GM04504 (cell line): ENCODE measurements around the gene POMT2.
"Not testable (repeated sequence)": the region's sequence is repeated elsewhere in the genome, so short reads cannot be mapped to it uniquely, and the experiment has no call there.

Experiments
- DNase-seq: peaks from one replicate; pipeline ENCODE4 v3.0.0-alpha.2; 2012; ENCODE audit warnings: low read depth

Gene POMT2

GRCh38 chr14:77296906-77297305 is 23.8 kb downstream of the POMT2 start:
- no peak for DNase-seq

GRCh38 chr14:77296155-77296554 is 24.5 kb downstream of the POMT2 start:
- DNase-seq = no peak

GRCh38 chr14:77290705-77291104 is 30.0 kb downstream of the POMT2 start:
- DNase-seq = no peak

- no peak for DNase-seq
Observed at GRCh38 chr14:77286576-77286975, 34.1 kb downstream of the POMT2 start.

GRCh38 chr14:77284466-77284865 is 36.2 kb downstream of the POMT2 start:
- DNase-seq = no peak

- no peak for DNase-seq
Observed at GRCh38 chr14:77284066-77284465, 36.6 kb downstream of the POMT2 start.

GRCh38 chr14:77281852-77282410 is 38.8 kb downstream of the POMT2 start:
- no peak for DNase-seq

GRCh38 chr14:77280921-77281320 is 39.8 kb downstream of the POMT2 start:
- DNase-seq = not testable (repeated sequence)

- no peak for DNase-seq
Observed at GRCh38 chr14:77279719-77280118, 41.0 kb downstream of the POMT2 start.

- no peak for DNase-seq
Observed at GRCh38 chr14:77278461-77279230, 42.0 kb downstream of the POMT2 start.

- no peak for DNase-seq
Observed at GRCh38 chr14:77276959-77277358, 43.7 kb downstream of the POMT2 start.

GRCh38 chr14:77276295-77276935 is 44.3 kb downstream of the POMT2 start:
- DNase-seq = no peak

GRCh38 chr14:77275601-77276017 is 45.1 kb downstream of the POMT2 start:
- no peak for DNase-seq

- DNase-seq = no peak
Observed at GRCh38 chr14:77275041-77275580, 45.6 kb downstream of the POMT2 start.

GRCh38 chr14:77273796-77274195 is 46.9 kb downstream of the POMT2 start:
- no peak for DNase-seq

- no peak for DNase-seq
Observed at GRCh38 chr14:77272261-77272660, 48.4 kb downstream of the POMT2 start.

- DNase-seq = no peak
Observed at GRCh38 chr14:77271113-77271710, 49.5 kb downstream of the POMT2 start, which contains the start of gene NGB. Gene NGB (minus strand): TSS chr14:77271206. CDS start chr14:77270937, 269 bp downstream.

- DNase-seq = no peak
Observed at GRCh38 chr14:77270361-77271112, 50.1 kb downstream of the POMT2 start.

GRCh38 chr14:77268989-77269600 is 51.6 kb downstream of the POMT2 start:
- DNase-seq = no peak

- DNase-seq = no peak
Observed at GRCh38 chr14:77267937-77268699, 52.6 kb downstream of the POMT2 start.

GRCh38 chr14:77266336-77266735 is 54.3 kb downstream of the POMT2 start:
- DNase-seq = no peak
